ENCODE measurements around the gene ADCY5. TPM values are rescaled to one million over a fixed set of nuclear protein-coding genes. Genes with fewer than 3 reads are reported as not detected.

The ADCY5 gene
- total RNA-seq, 1 donor from 2014 or later, result 6.8 TPM

GRCh38 chr3:123287962-123288302 lies 161.0 kb downstream of the ADCY5 start:
- Histone ChIP-seq H3K27ac (ENCODE audit: low read depth, low read length) (no peak overlapping the region), H3K36me3 (ENCODE audit: control insufficient read depth in 3 of 3, insufficient read depth in 3 of 3, low read length in 3 of 3) (peaks cover 0 to 4% (median 0%) of the 10 kb centered on the region in 3 donors), H3K9me3 (ENCODE audit: control insufficient read depth in 3 of 3, low read length in 3 of 3) (no peaks in the 10 kb centered on the region), H3K4me1 (ENCODE audit: control insufficient read depth in 3 of 3, insufficient read depth in 3 of 3, low read length in 3 of 3) (peaks cover 0 to 5% (median 0%) of the 10 kb centered on the region in 3 donors), H3K27me3 (ENCODE audit: control insufficient read depth in 3 of 3, insufficient read depth in 3 of 3, low read length in 3 of 3) (peaks cover 8 to 15% (median 10%) of the 10 kb centered on the region in 3 donors), H3K4me3 (ENCODE audit: low read length in 3 of 3) (no peak overlapping the region), H3K9ac (ENCODE audit: low read depth in 1 of 3, low read length in 3 of 3) (no peak overlapping the region)

- Histone ChIP-seq H3K4me3 (ENCODE audit: low read length in 3 of 3) (no peak overlapping the region), H3K36me3 (ENCODE audit: control insufficient read depth in 3 of 3, insufficient read depth in 3 of 3, low read length in 3 of 3) (peaks cover 0 to 4% (median 0%) of the 10 kb centered on the region in 3 donors), H3K27ac (ENCODE audit: low read depth, low read length) (no peak overlapping the region), H3K9ac (ENCODE audit: low read depth in 1 of 3, low read length in 3 of 3) (no peak overlapping the region), H3K27me3 (ENCODE audit: control insufficient read depth in 3 of 3, insufficient read depth in 3 of 3, low read length in 3 of 3) (peaks cover 4 to 9% (median 8%) of the 10 kb centered on the region in 3 donors), H3K4me1 (ENCODE audit: control insufficient read depth in 3 of 3, insufficient read depth in 3 of 3, low read length in 3 of 3) (peaks cover 0 to 5% (median 0%) of the 10 kb centered on the region in 3 donors), H3K9me3 (ENCODE audit: control insufficient read depth in 3 of 3, low read length in 3 of 3) (no peaks in the 10 kb centered on the region)
These were observed 161.6 kb downstream of the ADCY5 start for GRCh38 chr3:123287051-123287961.

- no peak overlapping the region for H3K27ac ChIP-seq (ENCODE audit: low read depth, low read length)
- H3K4me1 ChIP-seq (ENCODE audit: control insufficient read depth in 3 of 3, insufficient read depth in 3 of 3, low read length in 3 of 3), result peaks cover 0 to 5% (median 0%) of the 10 kb centered on the region in 3 donors
- no peak overlapping the region for H3K9ac ChIP-seq (ENCODE audit: low read depth in 1 of 3, low read length in 3 of 3)
- no peaks in the 10 kb centered on the region for H3K9me3 ChIP-seq (ENCODE audit: control insufficient read depth in 3 of 3, low read length in 3 of 3)
- H3K4me3 ChIP-seq (ENCODE audit: low read length in 3 of 3), result no peak overlapping the region
- peaks cover 0 to 4% (median under 1%) of the 10 kb centered on the region in 3 donors for H3K27me3 ChIP-seq (ENCODE audit: control insufficient read depth in 3 of 3, insufficient read depth in 3 of 3, low read length in 3 of 3)
- H3K36me3 ChIP-seq (ENCODE audit: control insufficient read depth in 3 of 3, insufficient read depth in 3 of 3, low read length in 3 of 3), result peaks cover 0 to 10% (median 4%) of the 10 kb centered on the region in 3 donors
These were observed 162.4 kb downstream of the ADCY5 start for GRCh38 chr3:123286308-123287023.

- Histone ChIP-seq H3K36me3 (ENCODE audit: control insufficient read depth in 3 of 3, insufficient read depth in 3 of 3, low read length in 3 of 3) (peaks cover 0 to 11% (median 4%) of the 10 kb centered on the region in 3 donors), H3K9ac (ENCODE audit: low read depth in 1 of 3, low read length in 3 of 3) (no peak overlapping the region), H3K4me1 (ENCODE audit: control insufficient read depth in 3 of 3, insufficient read depth in 3 of 3, low read length in 3 of 3) (peaks cover 0 to 5% (median 0%) of the 10 kb centered on the region in 3 donors), H3K4me3 (ENCODE audit: low read length in 3 of 3) (no peak overlapping the region), H3K27ac (ENCODE audit: low read depth, low read length) (no peak overlapping the region), H3K27me3 (ENCODE audit: control insufficient read depth in 3 of 3, insufficient read depth in 3 of 3, low read length in 3 of 3) (no peaks in the 10 kb centered on the region), H3K9me3 (ENCODE audit: control insufficient read depth in 3 of 3, low read length in 3 of 3) (no peaks in the 10 kb centered on the region)
These were observed 163.0 kb downstream of the ADCY5 start for GRCh38 chr3:123285931-123286307.

GRCh38 chr3:123285479-123285878 lies 163.4 kb downstream of the ADCY5 start:
- H3K27me3 ChIP-seq (ENCODE audit: control insufficient read depth in 3 of 3, insufficient read depth in 3 of 3, low read length in 3 of 3), result no peaks in the 10 kb centered on the region
- H3K9ac ChIP-seq (ENCODE audit: low read depth in 1 of 3, low read length in 3 of 3), result no peak overlapping the region
- no peaks in the 10 kb centered on the region for H3K9me3 ChIP-seq (ENCODE audit: control insufficient read depth in 3 of 3, low read length in 3 of 3)
- no peak overlapping the region for H3K4me3 ChIP-seq (ENCODE audit: low read length in 3 of 3)
- peaks cover 0 to 11% (median 4%) of the 10 kb centered on the region in 3 donors for H3K36me3 ChIP-seq (ENCODE audit: control insufficient read depth in 3 of 3, insufficient read depth in 3 of 3, low read length in 3 of 3)
- peaks cover 0 to 5% (median 0%) of the 10 kb centered on the region in 3 donors for H3K4me1 ChIP-seq (ENCODE audit: control insufficient read depth in 3 of 3, insufficient read depth in 3 of 3, low read length in 3 of 3)
- no peak overlapping the region for H3K27ac ChIP-seq (ENCODE audit: low read depth, low read length)

GRCh38 chr3:123285066-123285465 lies 163.8 kb downstream of the ADCY5 start:
- Histone ChIP-seq H3K9ac (ENCODE audit: low read depth in 1 of 3, low read length in 3 of 3) (no peak overlapping the region), H3K27me3 (ENCODE audit: control insufficient read depth in 3 of 3, insufficient read depth in 3 of 3, low read length in 3 of 3) (no peaks in the 10 kb centered on the region), H3K9me3 (ENCODE audit: control insufficient read depth in 3 of 3, low read length in 3 of 3) (no peaks in the 10 kb centered on the region), H3K36me3 (ENCODE audit: control insufficient read depth in 3 of 3, insufficient read depth in 3 of 3, low read length in 3 of 3) (peaks cover 0 to 11% (median 4%) of the 10 kb centered on the region in 3 donors), H3K27ac (ENCODE audit: low read depth, low read length) (no peak overlapping the region), H3K4me1 (ENCODE audit: control insufficient read depth in 3 of 3, insufficient read depth in 3 of 3, low read length in 3 of 3) (peaks cover 0 to 5% (median 0%) of the 10 kb centered on the region in 3 donors), H3K4me3 (ENCODE audit: low read length in 3 of 3) (no peak overlapping the region)

- Histone ChIP-seq H3K9ac (ENCODE audit: low read depth in 1 of 3, low read length in 3 of 3) (no peak overlapping the region), H3K4me1 (ENCODE audit: control insufficient read depth in 3 of 3, insufficient read depth in 3 of 3, low read length in 3 of 3) (peaks cover 0 to 5% (median 0%) of the 10 kb centered on the region in 3 donors), H3K4me3 (ENCODE audit: low read length in 3 of 3) (no peak overlapping the region), H3K27ac (ENCODE audit: low read depth, low read length) (no peak overlapping the region), H3K36me3 (ENCODE audit: control insufficient read depth in 3 of 3, insufficient read depth in 3 of 3, low read length in 3 of 3) (peaks cover 0 to 11% (median 4%) of the 10 kb centered on the region in 3 donors), H3K27me3 (ENCODE audit: control insufficient read depth in 3 of 3, insufficient read depth in 3 of 3, low read length in 3 of 3) (no peaks in the 10 kb centered on the region), H3K9me3 (ENCODE audit: control insufficient read depth in 3 of 3, low read length in 3 of 3) (no peaks in the 10 kb centered on the region)
These were observed 164.4 kb downstream of the ADCY5 start for GRCh38 chr3:123284399-123285010.

GRCh38 chr3:123283657-123284398 lies 165.1 kb downstream of the ADCY5 start:
- no peak overlapping the region for H3K27ac ChIP-seq (ENCODE audit: low read depth, low read length)
- H3K36me3 ChIP-seq (ENCODE audit: control insufficient read depth in 3 of 3, insufficient read depth in 3 of 3, low read length in 3 of 3), result peaks cover 0 to 11% (median 4%) of the 10 kb centered on the region in 3 donors
- H3K4me3 ChIP-seq (ENCODE audit: low read length in 3 of 3), result no peak overlapping the region
- H3K9ac ChIP-seq (ENCODE audit: low read depth in 1 of 3, low read length in 3 of 3), result no peak overlapping the region
- no peaks in the 10 kb centered on the region for H3K27me3 ChIP-seq (ENCODE audit: control insufficient read depth in 3 of 3, insufficient read depth in 3 of 3, low read length in 3 of 3)
- H3K9me3 ChIP-seq (ENCODE audit: control insufficient read depth in 3 of 3, low read length in 3 of 3), result no peaks in the 10 kb centered on the region
- H3K4me1 ChIP-seq (ENCODE audit: control insufficient read depth in 3 of 3, insufficient read depth in 3 of 3, low read length in 3 of 3), result peaks cover 0 to 5% (median 0%) of the 10 kb centered on the region in 3 donors

- Histone ChIP-seq H3K27ac (ENCODE audit: low read depth, low read length) (no peak overlapping the region), H3K9ac (ENCODE audit: low read depth in 1 of 3, low read length in 3 of 3) (no peak overlapping the region), H3K9me3 (ENCODE audit: control insufficient read depth in 3 of 3, low read length in 3 of 3) (no peaks in the 10 kb centered on the region), H3K36me3 (ENCODE audit: control insufficient read depth in 3 of 3, insufficient read depth in 3 of 3, low read length in 3 of 3) (peaks cover 0 to 11% (median 4%) of the 10 kb centered on the region in 3 donors), H3K4me1 (ENCODE audit: control insufficient read depth in 3 of 3, insufficient read depth in 3 of 3, low read length in 3 of 3) (peaks cover 0 to 5% (median 0%) of the 10 kb centered on the region in 3 donors), H3K4me3 (ENCODE audit: low read length in 3 of 3) (no peak overlapping the region), H3K27me3 (ENCODE audit: control insufficient read depth in 3 of 3, insufficient read depth in 3 of 3, low read length in 3 of 3) (no peaks in the 10 kb centered on the region)
These were observed 165.8 kb downstream of the ADCY5 start for GRCh38 chr3:123283074-123283473.

All from skeletal muscle tissue (tissue), 4 donors.